ENCODE data around the gene RTL9.

Gene RTL9

GRCh38 chrX:110346681-110347080, 12.0 kb upstream of the RTL9 start:
- no peak for TF ChIP-seq CTCF (conservative IDR thresholded peaks at IDR 0.05; ENCODE audit: low read depth, low read length)
- H3K4me3 ChIP-seq (ENCODE audit: low read length), result no peak overlapping the region
- no peak for DNase-seq (ENCODE audit: low read depth)

- no peak for TF ChIP-seq CTCF (conservative IDR thresholded peaks at IDR 0.05; ENCODE audit: low read depth, low read length)
Observed at GRCh38 chrX:110359273-110359672, 625 bp downstream of the RTL9 start.

GRCh38 chrX:110363244-110363643, 4.6 kb downstream of the RTL9 start:
- DNase-seq (ENCODE audit: low read depth), result no peak
- no peak for TF ChIP-seq CTCF (conservative IDR thresholded peaks at IDR 0.05; ENCODE audit: low read depth, low read length)
- no peak overlapping the region for H3K4me3 ChIP-seq (ENCODE audit: low read length)

More at GRCh38 chrX:110359273-110359672, 625 bp downstream of the RTL9 start:
- DNase-seq (ENCODE audit: low read depth), result no peak
- no peak overlapping the region for H3K4me3 ChIP-seq (ENCODE audit: low read length)

GRCh38 chrX:110373310-110373709, 14.7 kb downstream of the RTL9 start:
- no peak overlapping the region for H3K4me3 ChIP-seq (ENCODE audit: low read length)
- DNase-seq (ENCODE audit: low read depth), result no peak
- TF ChIP-seq CTCF (conservative IDR thresholded peaks at IDR 0.05; ENCODE audit: low read depth, low read length), result no peak

- no peak overlapping the region for H3K4me3 ChIP-seq (ENCODE audit: low read length)
- TF ChIP-seq CTCF (conservative IDR thresholded peaks at IDR 0.05; ENCODE audit: low read depth, low read length), result no peak
- DNase-seq (ENCODE audit: low read depth), result no peak
Observed at GRCh38 chrX:110374559-110374958, 15.9 kb downstream of the RTL9 start.

- no peak for DNase-seq (ENCODE audit: low read depth)
- H3K4me3 ChIP-seq (ENCODE audit: low read length), result no peak overlapping the region
- no peak for TF ChIP-seq CTCF (conservative IDR thresholded peaks at IDR 0.05; ENCODE audit: low read depth, low read length)
Observed at GRCh38 chrX:110381216-110381615, 22.6 kb downstream of the RTL9 start.

GRCh38 chrX:110383414-110383813, 24.8 kb downstream of the RTL9 start:
- no peak for DNase-seq (ENCODE audit: low read depth)
- H3K4me3 ChIP-seq (ENCODE audit: low read length), result no peak overlapping the region
- no peak for TF ChIP-seq CTCF (conservative IDR thresholded peaks at IDR 0.05; ENCODE audit: low read depth, low read length)

Measured in retinal pigment epithelial cell (primary cell).